HG02973 (cell line): ENCODE data around the gene NEGR1.
"Not testable (repeated sequence)": the region's sequence is repeated elsewhere in the genome, so short reads cannot be mapped to it uniquely, and the experiment has no call there.

ENCODE experiments used
- ATAC-seq: cut with Tn5 transposase; IDR thresholded peaks from one replicate; pipeline ENCODE4 v1.9.1; 2021; ENCODE audit warnings: moderate library complexity; ENCODE audit not compliant: unreplicated experiment

Gene NEGR1

GRCh38 chr1:72282271-72283021, at the start of gene NEGR1:
Gene NEGR1, minus strand, starts transcription at chr1:72282539.
- peak; percentile 70 for ATAC-seq

GRCh38 chr1:72326494-72326893, 44.2 kb upstream of the NEGR1 start:
- no peak for ATAC-seq

GRCh38 chr1:72324451-72324850, 42.1 kb upstream of the NEGR1 start:
- no peak for ATAC-seq

GRCh38 chr1:72322910-72323309, 40.6 kb upstream of the NEGR1 start:
- peak; percentile 63 for ATAC-seq

- ATAC-seq, result no peak
Measured at GRCh38 chr1:72296501-72296900, 14.2 kb upstream of the NEGR1 start.

- ATAC-seq, result no peak
Measured at GRCh38 chr1:72288886-72289285, 6.5 kb upstream of the NEGR1 start.

GRCh38 chr1:72286401-72286800, 4.1 kb upstream of the NEGR1 start:
- no peak for ATAC-seq

- no peak for ATAC-seq
Measured at GRCh38 chr1:72285074-72285425, 2.7 kb upstream of the NEGR1 start.

- peak; percentile 70 for ATAC-seq
Measured at GRCh38 chr1:72284348-72285073, 2.2 kb upstream of the NEGR1 start.

- ATAC-seq, result no peak
Measured at GRCh38 chr1:72284084-72284347, 1.7 kb upstream of the NEGR1 start.

- no peak for ATAC-seq
Measured at GRCh38 chr1:72283307-72284083, 1.2 kb upstream of the NEGR1 start.

- ATAC-seq, result no peak
Measured at GRCh38 chr1:72283022-72283306, 625 bp upstream of the NEGR1 start.

- no peak for ATAC-seq
Measured at GRCh38 chr1:72281637-72282270, 585 bp downstream of the NEGR1 start.

GRCh38 chr1:72281144-72281543, 1.2 kb downstream of the NEGR1 start:
- no peak for ATAC-seq

GRCh38 chr1:72280711-72281110, 1.6 kb downstream of the NEGR1 start:
- ATAC-seq, result no peak

- no peak for ATAC-seq
Measured at GRCh38 chr1:72280131-72280530, 2.2 kb downstream of the NEGR1 start.

- no peak for ATAC-seq
Measured at GRCh38 chr1:72278461-72278860, 3.9 kb downstream of the NEGR1 start.

GRCh38 chr1:72271555-72272085, 10.7 kb downstream of the NEGR1 start:
- ATAC-seq, result no peak

GRCh38 chr1:72262735-72263134, 19.6 kb downstream of the NEGR1 start:
- no peak for ATAC-seq

GRCh38 chr1:72253132-72253531, 29.2 kb downstream of the NEGR1 start:
- ATAC-seq, result no peak

GRCh38 chr1:72241397-72241796, 40.9 kb downstream of the NEGR1 start:
- ATAC-seq, result no peak

GRCh38 chr1:72235931-72236330, 46.4 kb downstream of the NEGR1 start:
- ATAC-seq, result not testable (repeated sequence)
